ENCODE data around the gene RASL11B.

DNA sequence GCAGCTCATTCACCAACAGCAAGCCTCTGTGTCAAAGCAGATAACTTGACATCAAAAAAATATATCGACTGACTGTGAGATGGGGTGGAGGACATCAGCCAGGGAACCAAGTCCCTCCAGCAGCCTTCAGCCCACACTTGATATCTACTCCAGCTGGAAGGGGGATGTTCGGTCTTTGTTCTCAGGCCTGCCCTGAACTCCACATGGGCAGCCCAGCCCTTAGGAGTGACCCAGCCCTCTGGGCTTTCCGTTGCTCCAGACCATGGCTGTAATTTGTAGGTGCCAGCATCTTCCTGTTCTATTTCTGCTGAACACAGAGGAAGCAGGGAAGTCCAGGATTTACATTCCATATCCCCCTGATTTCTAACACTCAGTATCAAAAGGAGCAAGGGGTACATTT lies 17.4 kb downstream of the RASL11B start:
- TF ChIP-seq FOXM1 (CRISPR knock-in tag; IDR thresholded peaks at IDR 0.05): no peak
- TF ChIP-seq, protein P1, sequence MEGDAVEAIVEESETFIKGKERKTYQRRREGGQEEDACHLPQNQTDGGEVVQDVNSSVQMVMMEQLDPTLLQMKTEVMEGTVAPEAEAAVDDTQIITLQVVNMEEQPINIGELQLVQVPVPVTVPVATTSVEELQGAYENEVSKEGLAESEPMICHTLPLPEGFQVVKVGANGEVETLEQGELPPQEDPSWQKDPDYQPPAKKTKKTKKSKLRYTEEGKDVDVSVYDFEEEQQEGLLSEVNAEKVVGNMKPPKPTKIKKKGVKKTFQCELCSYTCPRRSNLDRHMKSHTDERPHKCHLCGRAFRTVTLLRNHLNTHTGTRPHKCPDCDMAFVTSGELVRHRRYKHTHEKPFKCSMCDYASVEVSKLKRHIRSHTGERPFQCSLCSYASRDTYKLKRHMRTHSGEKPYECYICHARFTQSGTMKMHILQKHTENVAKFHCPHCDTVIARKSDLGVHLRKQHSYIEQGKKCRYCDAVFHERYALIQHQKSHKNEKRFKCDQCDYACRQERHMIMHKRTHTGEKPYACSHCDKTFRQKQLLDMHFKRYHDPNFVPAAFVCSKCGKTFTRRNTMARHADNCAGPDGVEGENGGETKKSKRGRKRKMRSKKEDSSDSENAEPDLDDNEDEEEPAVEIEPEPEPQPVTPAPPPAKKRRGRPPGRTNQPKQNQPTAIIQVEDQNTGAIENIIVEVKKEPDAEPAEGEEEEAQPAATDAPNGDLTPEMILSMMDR (CRISPR knock-in tag; IDR thresholded peaks at IDR 0.05): no peak

Data from HepG2 (cell line).